ENCODE results near the gene GPR37L1.

DNA sequence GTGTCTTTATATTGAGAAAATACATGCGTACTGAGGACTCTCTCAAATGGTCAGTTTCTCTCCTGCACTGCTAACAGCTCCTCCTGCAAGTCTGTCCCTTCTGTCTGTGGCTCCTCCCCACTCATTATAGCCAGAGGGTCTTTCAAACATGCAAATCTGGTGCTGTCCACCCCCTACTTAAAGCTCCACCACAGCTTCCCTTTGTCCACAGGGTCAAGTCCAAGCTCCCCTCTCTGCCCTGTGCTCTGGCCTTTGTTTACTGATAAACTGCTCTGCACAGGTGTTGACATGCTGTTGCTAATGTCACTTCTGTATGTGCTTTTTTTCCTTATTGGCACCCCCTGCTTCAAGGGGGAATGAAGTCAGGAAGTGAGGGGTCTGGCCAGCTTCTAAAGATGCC, 47.7 kb upstream of the GPR37L1 start:
- TF ChIP-seq TAF1 (IDR thresholded peaks at IDR 0.05; ENCODE audit: borderline replicate concordance, low read depth, low read length) (no peak), POLR2AphosphoS5 (IDR thresholded peaks at IDR 0.05; ENCODE audit: low read depth, low read length) (no peak)

All from GM12892 (cell line).